Tibial artery (tissue), 4 donors: ENCODE results near the gene TLN1.
A peak's percentile ranks its signal among the peaks of the same experiment; 100 is the strongest.

Experiments used
- DNase-seq, 2 donors: peaks; one replicate each; pipeline ENCODE4 v3.0.0-alpha.2; 2019
- H3K27ac ChIP-seq, 2 donors: fragments of 200-600 bp; sonication (generic) in 1 of 2; 1 replicate in 1 of 2; 2 replicates in 1 of 2; pipeline ENCODE4 v1.5.1; 2018 to 2019; ENCODE audit warnings: mild to moderate bottlenecking in 1 of 2
- H3K27me3 ChIP-seq, 2 donors: fragments of 200-600 bp; sonication (generic) in 1 of 2; one replicate each; pipeline versions ENCODE4 v1.5.1 to v1.6.0; 2016 to 2019
- H3K36me3 ChIP-seq, 3 donors: fragments of 200-600 bp; sonication (generic) in 2 of 3; one replicate each; pipeline ENCODE4 v1.5.1; 2016 to 2019; ENCODE audit warnings: mild to moderate bottlenecking in 2 of 3
- H3K4me1 ChIP-seq, 4 donors: fragments of 200-600 bp; sonication (generic) in 2 of 4; 1 replicate in 3 of 4; 2 replicates in 1 of 4; pipeline ENCODE4 v1.5.1; 2016 to 2019
- H3K4me3 ChIP-seq, 2 donors: fragments of 200-600 bp; sonication (generic) in 1 of 2; 1 replicate in 1 of 2; 2 replicates in 1 of 2; pipeline ENCODE4 v1.5.1; 2018 to 2019; ENCODE audit warnings: mild to moderate bottlenecking in 2 of 2
- H3K9me3 ChIP-seq, 3 donors: fragments of 200-600 bp; sonication (generic) in 1 of 3; one replicate each; pipeline ENCODE4 v1.5.1; 2016 to 2019
- CTCF ChIP-seq, 2 experiments: fragments of 200-600 bp in 1 of 2; fragments of 450-650 bp in 1 of 2; IDR thresholded peaks; one replicate each; pipeline ENCODE4 v1.5.1; 2017 to 2019; ENCODE audit warnings: antibody characterized with exemption in 2 of 2, mild to moderate bottlenecking in 1 of 2, moderate library complexity in 1 of 2
- intact Hi-C: fragments of 100-400 bp; cut with DNase I; formaldehyde crosslinking; loops from one replicate; pipeline ENCODE4 v1.15.0; 2023; ENCODE audit warnings: low total_unique reads

TLN1 gene

GRCh38 chr9:35697486-35697885 lies 34.5 kb downstream of the TLN1 start:
- no peak for DNase-seq
- Histone ChIP-seq H3K4me1 (peaks cover 0 to 66% (median 40%) of the 10 kb centered on the region in 4 donors), H3K27me3 (no peaks in the 10 kb centered on the region), H3K4me3 (peak overlapping the region in 1 of 2 donors; percentile 7), H3K27ac (peak overlapping the region; percentile 96 to 97), H3K36me3 (peaks cover 55 to 61% (median 58%) of the 10 kb centered on the region in 3 donors), H3K9me3 (no peaks in the 10 kb centered on the region)
- intact Hi-C loops: loop anchor here (5.0 kb wide), 1 partner anchor 35 kb away; no protein-coding TSS in a partner anchor
- no peak for TF ChIP-seq CTCF (IDR thresholded peaks at IDR 0.05)

DNA sequence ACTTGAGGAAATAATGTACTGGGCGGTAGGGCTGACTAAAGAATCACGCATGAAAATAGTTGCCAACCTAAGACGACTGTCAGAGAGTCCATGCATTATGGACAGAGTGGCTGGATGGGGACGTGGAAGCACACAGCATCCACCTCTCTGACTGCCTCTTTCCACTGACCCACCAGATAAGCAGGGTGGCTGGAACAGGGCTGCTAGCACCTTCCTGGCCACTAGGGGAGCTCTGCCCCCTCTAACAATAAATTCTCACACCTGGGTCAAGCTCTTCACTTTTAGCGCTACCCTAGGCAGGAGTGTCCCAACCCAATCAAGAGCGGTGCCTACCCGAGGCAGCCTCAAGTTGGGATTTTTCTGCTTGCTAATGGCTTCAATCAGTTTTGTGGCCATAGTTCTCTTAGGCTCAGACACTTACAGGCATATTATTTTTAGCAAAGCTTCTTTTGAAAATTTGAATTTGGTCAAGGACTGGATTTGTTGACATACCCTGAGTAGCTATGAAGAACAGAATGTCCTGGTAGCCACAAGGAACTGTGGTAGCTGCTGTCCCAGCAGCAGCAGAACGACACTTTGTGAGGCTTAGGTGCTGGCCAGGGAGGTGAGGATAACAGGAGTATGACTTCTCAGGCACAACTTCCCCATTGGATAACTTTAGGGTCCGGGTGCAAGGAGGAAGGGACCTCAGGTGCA lies 35.3 kb downstream of the TLN1 start:
- peak; percentile 60 to 80 for DNase-seq
- Histone ChIP-seq H3K36me3 (peaks cover 47 to 53% (median 50%) of the 10 kb centered on the region in 3 donors), H3K9me3 (no peaks in the 10 kb centered on the region), H3K27me3 (no peaks in the 10 kb centered on the region), H3K4me1 (peaks cover 0 to 74% (median 43%) of the 10 kb centered on the region in 4 donors), H3K4me3 (peak overlapping the region in 1 of 2 donors; percentile 7), H3K27ac (peak overlapping the region; percentile 96 to 97)
- peak; percentile 85 to 87 for TF ChIP-seq CTCF (IDR thresholded peaks at IDR 0.05)
- intact Hi-C loops: loop anchor here (5.0 kb wide), 1 partner anchor 34 kb away; no protein-coding TSS in a partner anchor

- no peak overlapping the region for H3K4me3 ChIP-seq
- peaks cover 0 to 79% (median 44%) of the 10 kb centered on the region in 4 donors for H3K4me1 ChIP-seq
- H3K36me3 ChIP-seq: peaks cover 40 to 46% (median 43%) of the 10 kb centered on the region in 3 donors
- peak overlapping the region; percentile 96 to 97 for H3K27ac ChIP-seq
- intact Hi-C loops: loop anchor here (5.0 kb wide), 1 partner anchor 34 kb away; no protein-coding TSS in a partner anchor
- H3K9me3 ChIP-seq: no peaks in the 10 kb centered on the region
- H3K27me3 ChIP-seq: no peaks in the 10 kb centered on the region
- DNase-seq: no peak
- TF ChIP-seq CTCF (IDR thresholded peaks at IDR 0.05): no peak
Measured at GRCh38 chr9:35695943-35696401, 36.0 kb downstream of the TLN1 start.

- H3K4me1 ChIP-seq: peaks cover 0 to 57% (median 27%) of the 10 kb centered on the region in 4 donors
Measured at GRCh38 chr9:35691757-35692301, 40.2 kb downstream of the TLN1 start.

DNA sequence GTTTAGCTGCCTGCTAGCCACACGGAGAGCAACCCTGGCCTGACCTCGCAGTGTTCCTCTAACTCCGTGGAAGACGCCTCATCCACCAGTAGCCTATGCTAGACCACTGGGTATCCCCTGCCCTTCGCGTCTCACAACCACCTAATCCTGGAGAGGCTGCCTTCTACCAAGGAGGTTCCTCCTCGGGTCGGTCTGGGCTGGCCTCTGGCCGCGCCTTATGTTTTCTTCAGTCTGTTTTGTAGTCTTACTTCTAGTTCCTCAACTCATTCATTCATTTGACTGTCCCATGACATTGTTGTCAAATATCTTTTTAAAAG lies 40.7 kb downstream of the TLN1 start:
- no peak for TF ChIP-seq CTCF (IDR thresholded peaks at IDR 0.05)
- Histone ChIP-seq H3K27me3 (no peaks in the 10 kb centered on the region), H3K9me3 (no peaks in the 10 kb centered on the region), H3K27ac (peak overlapping the region; percentile 96 to 97), H3K4me1 (peaks cover 0 to 52% (median 21%) of the 10 kb centered on the region in 4 donors), H3K36me3 (peaks cover 25 to 38% (median 31%) of the 10 kb centered on the region in 3 donors), H3K4me3 (peak overlapping the region; percentile 93 to 94)
- no peak for DNase-seq
- intact Hi-C loops: loop anchor here (5.0 kb wide), 1 partner anchor 36 kb away; no protein-coding TSS in a partner anchor

More at GRCh38 chr9:35691757-35692301, 40.2 kb downstream of the TLN1 start:
- TF ChIP-seq CTCF (IDR thresholded peaks at IDR 0.05): no peak
- intact Hi-C loops: loop anchor here (5.0 kb wide), 1 partner anchor 35 kb away; no protein-coding TSS in a partner anchor
- Histone ChIP-seq H3K4me3 (peak overlapping the region; percentile 93 to 94), H3K27ac (peak overlapping the region; percentile 96 to 97), H3K36me3 (peaks cover 20 to 33% (median 27%) of the 10 kb centered on the region in 3 donors), H3K27me3 (no peaks in the 10 kb centered on the region), H3K9me3 (no peaks in the 10 kb centered on the region)
- DNase-seq: peak; percentile 55 to 87
